IPS-18c (cell line): ENCODE data around the gene ZBTB44.

Experiments
- H3K4me3 ChIP-seq: 2 replicates; pipeline ENCODE4 v1.7.0; 2013; ENCODE audit warnings: low read depth, mild to moderate bottlenecking, low read length, moderate library complexity; ENCODE audit not compliant: insufficient read depth
- H3K9me3 ChIP-seq: one replicate; pipeline ENCODE4 v1.6.1; 2013; ENCODE audit warnings: mild to moderate bottlenecking, low read length, moderate library complexity; ENCODE audit not compliant: control insufficient read depth, insufficient read depth

Gene ZBTB44

GRCh38 chr11:130178441-130179339 lies 136.0 kb downstream of the ZBTB44 start:
- H3K4me3 ChIP-seq = no peak overlapping the region
- H3K9me3 ChIP-seq = no peaks in the 10 kb centered on the region

GRCh38 chr11:130177782-130178181 lies 136.9 kb downstream of the ZBTB44 start:
- H3K9me3 ChIP-seq = no peaks in the 10 kb centered on the region

More at GRCh38 chr11:130177782-130178181, 136.9 kb downstream of the ZBTB44 start:
- no peak overlapping the region for H3K4me3 ChIP-seq
